C4-2B (cell line): ENCODE measurements around the gene FHL2.
A peak's percentile ranks its signal among the peaks of the same experiment; 100 is the strongest.

Experiments used
- H3K27ac ChIP-seq: fragments of 450-650 bp; 2 replicates; pipeline ENCODE4 v1.5.1; 2017
- ZFX ChIP-seq: fragments of 450-650 bp; IDR thresholded peaks from 2 replicates; pipeline ENCODE4 v1.6.1; 2017
- TF ChIP-seq, protein P1 (sequence below): fragments of 450-650 bp; conservative IDR thresholded peaks from 2 replicates; pipeline ENCODE4 v1.5.1; 2017; ENCODE audit warnings: mild to moderate bottlenecking

Gene FHL2

GRCh38 chr2:105388971-105389381 lies 9.9 kb downstream of the FHL2 start:
- H3K27ac ChIP-seq: no peak overlapping the region
- TF ChIP-seq, protein P1, sequence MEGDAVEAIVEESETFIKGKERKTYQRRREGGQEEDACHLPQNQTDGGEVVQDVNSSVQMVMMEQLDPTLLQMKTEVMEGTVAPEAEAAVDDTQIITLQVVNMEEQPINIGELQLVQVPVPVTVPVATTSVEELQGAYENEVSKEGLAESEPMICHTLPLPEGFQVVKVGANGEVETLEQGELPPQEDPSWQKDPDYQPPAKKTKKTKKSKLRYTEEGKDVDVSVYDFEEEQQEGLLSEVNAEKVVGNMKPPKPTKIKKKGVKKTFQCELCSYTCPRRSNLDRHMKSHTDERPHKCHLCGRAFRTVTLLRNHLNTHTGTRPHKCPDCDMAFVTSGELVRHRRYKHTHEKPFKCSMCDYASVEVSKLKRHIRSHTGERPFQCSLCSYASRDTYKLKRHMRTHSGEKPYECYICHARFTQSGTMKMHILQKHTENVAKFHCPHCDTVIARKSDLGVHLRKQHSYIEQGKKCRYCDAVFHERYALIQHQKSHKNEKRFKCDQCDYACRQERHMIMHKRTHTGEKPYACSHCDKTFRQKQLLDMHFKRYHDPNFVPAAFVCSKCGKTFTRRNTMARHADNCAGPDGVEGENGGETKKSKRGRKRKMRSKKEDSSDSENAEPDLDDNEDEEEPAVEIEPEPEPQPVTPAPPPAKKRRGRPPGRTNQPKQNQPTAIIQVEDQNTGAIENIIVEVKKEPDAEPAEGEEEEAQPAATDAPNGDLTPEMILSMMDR: no peak
- TF ChIP-seq ZFX: no peak

- H3K27ac ChIP-seq: no peak overlapping the region
Measured at GRCh38 chr2:105387225-105387624, 11.6 kb downstream of the FHL2 start.

DNA sequence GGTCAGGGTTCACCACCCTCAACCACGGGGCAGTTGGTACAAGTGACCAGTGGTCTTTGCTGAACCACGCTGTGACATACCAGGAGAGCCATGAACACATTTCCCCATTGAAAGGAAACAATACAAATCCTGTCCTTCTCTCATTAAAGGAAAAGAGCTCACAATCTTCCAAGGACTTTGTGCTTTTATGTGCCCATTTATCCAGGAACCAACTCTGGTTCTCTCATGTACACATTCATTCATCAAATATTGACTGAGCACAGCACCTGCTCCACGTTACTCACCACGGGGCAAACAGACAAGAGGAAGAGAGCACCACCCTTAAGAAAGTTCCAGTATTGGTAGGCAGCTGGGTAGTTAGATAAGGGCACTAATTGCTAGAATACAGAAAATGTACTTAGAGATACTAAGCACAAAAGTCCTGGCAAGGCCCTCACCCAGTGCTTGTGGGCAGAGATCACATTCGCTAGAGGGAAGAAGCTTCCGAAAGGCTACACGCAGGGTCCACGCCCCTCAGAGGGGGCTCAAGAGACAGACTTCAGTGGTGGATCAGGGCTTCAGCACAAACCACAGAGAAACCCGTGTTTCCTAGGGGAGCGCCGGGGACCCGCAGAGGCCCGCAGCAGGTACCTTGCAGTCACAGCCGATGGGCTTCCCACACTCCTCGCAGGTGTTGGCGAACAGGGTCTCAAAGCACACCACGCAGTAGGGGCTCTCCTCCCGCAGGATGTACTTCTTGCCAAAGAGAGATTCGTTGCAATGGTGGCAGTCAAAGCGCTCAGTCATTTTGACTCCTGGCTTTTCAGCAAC lies 12.9 kb downstream of the FHL2 start:
- TF ChIP-seq, protein P1: no peak
- no peak for TF ChIP-seq ZFX
- peak overlapping the region; percentile 20 for H3K27ac ChIP-seq

More at GRCh38 chr2:105387225-105387624, 11.6 kb downstream of the FHL2 start:
- TF ChIP-seq, protein P1: no peak
- no peak for TF ChIP-seq ZFX

GRCh38 chr2:105384861-105385260 lies 14.0 kb downstream of the FHL2 start:
- TF ChIP-seq, protein P1: no peak
- no peak for TF ChIP-seq ZFX

DNA sequence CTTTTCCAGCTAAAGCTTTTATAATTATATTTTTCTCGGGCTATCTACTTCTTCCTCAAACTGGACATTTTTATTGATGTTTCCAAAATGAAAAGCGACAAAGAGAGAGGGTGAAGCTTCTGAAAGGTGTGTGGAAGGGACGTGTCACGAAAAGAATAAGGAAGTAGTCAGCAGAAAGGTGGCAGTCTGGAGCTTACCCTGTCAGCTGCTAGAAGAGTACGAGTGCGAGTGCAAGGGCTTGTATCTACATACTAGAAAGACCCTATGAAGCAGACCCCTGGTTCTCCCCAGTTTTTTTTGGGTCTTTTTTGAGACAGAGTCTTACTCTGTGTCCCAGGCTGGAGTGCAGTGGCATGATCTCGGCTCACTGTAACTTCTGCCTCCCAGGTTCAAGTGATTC lies 14.6 kb downstream of the FHL2 start:
- H3K27ac ChIP-seq: no peak overlapping the region
- TF ChIP-seq ZFX: no peak
- TF ChIP-seq, protein P1: no peak

More at GRCh38 chr2:105384861-105385260, 14.0 kb downstream of the FHL2 start:
- no peak overlapping the region for H3K27ac ChIP-seq

- no peak overlapping the region for H3K27ac ChIP-seq
Measured at GRCh38 chr2:105383432-105384166, 15.3 kb downstream of the FHL2 start.

More at GRCh38 chr2:105383432-105384166, 15.3 kb downstream of the FHL2 start:
- TF ChIP-seq, protein P1: no peak
- no peak for TF ChIP-seq ZFX
